Trophoblast cell (in vitro differentiated cells and primary cell): Measurements from ENCODE around the gene IHH.

Experiments used
- DNase-seq, 2 donors: peaks; one replicate each; pipeline ENCODE4 v3.0.0-alpha.2; 2016
- H2AFZ ChIP-seq: 2 replicates; pipeline ENCODE4 v1.6.1; 2013; ENCODE audit warnings: low read length, moderate library complexity, mild to moderate bottlenecking; ENCODE audit not compliant: insufficient read depth, poor library complexity
- H2AK5ac ChIP-seq: 2 replicates; pipeline ENCODE4 v1.6.1; 2013; ENCODE audit warnings: mild to moderate bottlenecking, low read length
- H2BK120ac ChIP-seq: 2 replicates; pipeline ENCODE4 v1.6.1; 2013; ENCODE audit warnings: low read length, mild to moderate bottlenecking, moderate library complexity; ENCODE audit not compliant: insufficient read depth, poor library complexity
- H2BK12ac ChIP-seq: 2 replicates; pipeline ENCODE4 v1.6.1; 2013; ENCODE audit warnings: mild to moderate bottlenecking, low read length, moderate library complexity
- H2BK5ac ChIP-seq: 2 replicates; pipeline ENCODE4 v1.6.1; 2013; ENCODE audit warnings: low read length, low read depth, moderate library complexity, mild to moderate bottlenecking; ENCODE audit not compliant: poor library complexity
- H3K14ac ChIP-seq: 2 replicates; pipeline ENCODE4 v1.6.1; 2013; ENCODE audit warnings: mild to moderate bottlenecking, low read length
- H3K18ac ChIP-seq: 2 replicates; pipeline ENCODE4 v1.6.1; 2013; ENCODE audit warnings: mild to moderate bottlenecking, low read length
- H3K23ac ChIP-seq: 2 replicates; pipeline ENCODE4 v1.6.1; 2013; ENCODE audit warnings: low read length
- H3K27ac ChIP-seq: 2 replicates; pipeline ENCODE4 v1.5.1; 2013; ENCODE audit warnings: low read depth, mild to moderate bottlenecking, inconsistent platforms, low read length, moderate library complexity
- H3K27me3 ChIP-seq: 2 replicates; pipeline ENCODE4 v1.6.1; 2013; ENCODE audit warnings: inconsistent platforms, mild to moderate bottlenecking, low read length, moderate library complexity; ENCODE audit not compliant: insufficient read depth
- H3K36me3 ChIP-seq, 2 experiments: 1 replicate in 1 of 2; 2 replicates in 1 of 2; pipeline ENCODE4 v1.6.1; 2013; ENCODE audit warnings: low read length in 2 of 2, mild to moderate bottlenecking in 2 of 2, moderate library complexity in 1 of 2; ENCODE audit not compliant: insufficient read depth in 2 of 2, control insufficient read depth in 1 of 2
- H3K4ac ChIP-seq: 2 replicates; pipeline ENCODE4 v1.6.1; 2013; ENCODE audit warnings: low read depth, mild to moderate bottlenecking, low read length, moderate library complexity
- H3K4me1 ChIP-seq, 2 experiments: 1 replicate in 1 of 2; 2 replicates in 1 of 2; pipeline ENCODE4 v1.6.1; 2013; ENCODE audit warnings: low read length in 2 of 2, mild to moderate bottlenecking in 2 of 2, moderate library complexity in 1 of 2; ENCODE audit not compliant: insufficient read depth in 2 of 2, control insufficient read depth in 1 of 2
- H3K4me2 ChIP-seq: 2 replicates; pipeline ENCODE4 v1.6.1; 2013; ENCODE audit warnings: inconsistent platforms, mild to moderate bottlenecking, low read length, moderate library complexity
- H3K4me3 ChIP-seq: 2 replicates; pipeline ENCODE4 v1.5.1; 2013; ENCODE audit warnings: mild to moderate bottlenecking, low read depth, low read length, inconsistent platforms
- H3K79me1 ChIP-seq: one replicate; pipeline ENCODE4 v1.6.1; 2013; ENCODE audit warnings: low read length
- H3K79me2 ChIP-seq: 2 replicates; pipeline ENCODE4 v1.6.1; 2013; ENCODE audit warnings: low read length, mild to moderate bottlenecking; ENCODE audit not compliant: control insufficient read depth, insufficient read depth, poor library complexity
- H3K9ac ChIP-seq: 2 replicates; pipeline ENCODE4 v1.6.1; 2013; ENCODE audit warnings: mild to moderate bottlenecking, low read length
- H3K9me3 ChIP-seq: 2 replicates; pipeline ENCODE4 v1.6.1; 2013; ENCODE audit warnings: low read depth, mild to moderate bottlenecking, control low read depth, inconsistent platforms, low read length; ENCODE audit not compliant: insufficient read depth
- H4K12ac ChIP-seq: 2 replicates; pipeline ENCODE4 v1.6.1; 2013; ENCODE audit warnings: low read depth, mild to moderate bottlenecking, low read length, moderate library complexity
- H4K8ac ChIP-seq: 2 replicates; pipeline ENCODE4 v1.6.1; 2013; ENCODE audit warnings: low read depth, mild to moderate bottlenecking, low read length, moderate library complexity
- H4K91ac ChIP-seq: one replicate; pipeline ENCODE4 v1.6.1; 2013; ENCODE audit warnings: low read depth, mild to moderate bottlenecking, low read length, moderate library complexity
- WGBS: extraction: QIAGEN DNeasy Blood & Tissue Kit; methylation state at CpG from one replicate; pipeline ENCODE4 v1.1.7; 2013; ENCODE audit warnings: missing lambda C conversion rate; ENCODE audit not compliant: insufficient read length, insufficient coverage; ENCODE audit errors: extremely low coverage; 5-methylcytosine and 5-hydroxymethylcytosine counted together

IHH gene

DNA sequence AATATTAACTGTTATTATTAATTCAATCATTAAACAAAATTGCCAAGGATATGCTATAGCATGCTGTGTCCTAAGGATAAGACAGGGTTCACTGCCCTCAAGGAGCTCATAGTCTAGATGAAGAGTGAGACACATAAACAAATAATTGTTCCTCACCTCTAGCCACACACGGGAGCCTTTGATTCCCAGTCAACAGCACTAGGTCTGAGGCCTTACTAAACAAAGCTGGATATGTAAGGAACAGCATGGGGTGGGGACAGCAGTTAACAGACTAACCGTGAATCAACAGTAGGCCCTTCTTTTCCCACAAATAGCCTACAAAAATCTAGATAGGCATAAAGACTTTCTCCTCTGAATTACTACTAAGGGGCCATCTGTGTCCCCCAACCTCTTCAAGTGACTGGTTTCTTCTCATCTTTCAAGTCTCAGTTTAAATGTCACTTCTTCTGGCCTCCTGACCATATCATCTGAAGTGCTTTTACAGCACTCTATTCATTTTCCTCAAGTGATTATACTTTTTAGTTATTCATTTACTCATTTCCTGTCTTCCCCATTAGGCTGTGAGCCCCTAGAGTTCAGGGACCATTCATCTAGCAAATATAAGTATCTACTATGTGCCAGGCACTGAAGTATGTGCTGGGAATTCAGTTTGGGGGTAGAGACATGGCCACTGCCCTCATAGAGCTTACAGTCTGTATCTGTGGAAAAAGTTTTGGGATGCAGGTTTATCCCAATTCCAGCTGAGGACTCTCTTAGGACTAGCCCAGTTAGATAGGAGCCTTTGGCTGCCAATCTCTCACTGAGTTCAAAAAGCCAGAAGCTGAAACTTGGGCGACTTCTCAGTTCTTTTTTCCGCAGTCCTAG, 29.9 kb upstream of the IHH start:
- Histone ChIP-seq H3K9me3 (peaks cover 2% of the 10 kb centered on the region), H3K14ac (no peak overlapping the region), H3K79me1 (no peaks in the 10 kb centered on the region), H3K27me3 (no peaks in the 10 kb centered on the region), H3K4me2 (no peak overlapping the region), H3K9ac (no peak overlapping the region), H2BK120ac (no peak overlapping the region), H3K4ac (no peak overlapping the region), H3K4me3 (no peak overlapping the region), H3K36me3 (no peaks in the 10 kb centered on the region), H4K8ac (no peak overlapping the region), H2BK5ac (no peak overlapping the region), H4K91ac (no peak overlapping the region), H2BK12ac (no peak overlapping the region), H2AFZ (no peak overlapping the region), H2AK5ac (no peak overlapping the region), H3K23ac (no peak overlapping the region), H3K4me1 (no peaks in the 10 kb centered on the region), H4K12ac (no peak overlapping the region), H3K79me2 (no peaks in the 10 kb centered on the region), H3K27ac (no peak overlapping the region), H3K18ac (no peak overlapping the region)
- WGBS, result no CpG with 5 or more reads among the region's 4 CpGs
- no peak for DNase-seq

DNA sequence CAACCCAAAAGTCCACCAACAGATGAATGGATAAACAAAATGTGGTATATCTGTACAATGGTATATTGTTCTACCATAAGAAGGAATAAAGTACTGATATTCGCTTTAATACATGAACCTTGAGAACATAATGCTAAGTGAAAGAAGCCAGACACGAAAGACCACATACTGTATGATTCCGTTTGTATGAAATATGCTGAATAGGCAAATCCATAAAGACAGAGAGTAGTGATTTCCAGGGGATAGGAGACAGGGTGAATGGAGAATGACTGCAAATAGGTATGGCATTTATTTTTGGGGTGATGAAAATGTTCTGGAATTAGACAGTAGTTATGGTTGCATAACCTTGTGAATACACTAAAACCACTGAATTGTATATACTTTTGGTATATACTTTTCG, 28.6 kb upstream of the IHH start:
- no peak overlapping the region for H2AFZ ChIP-seq
- no peak overlapping the region for H3K18ac ChIP-seq
- H2BK120ac ChIP-seq, result no peak overlapping the region
- no peaks in the 10 kb centered on the region for H3K79me1 ChIP-seq
- H3K36me3 ChIP-seq, result no peaks in the 10 kb centered on the region
- no peak overlapping the region for H4K8ac ChIP-seq
- no peak overlapping the region for H2BK5ac ChIP-seq
- H4K91ac ChIP-seq, result no peak overlapping the region
- H3K27ac ChIP-seq, result no peak overlapping the region
- no peak overlapping the region for H2AK5ac ChIP-seq
- H2BK12ac ChIP-seq, result no peak overlapping the region
- no peaks in the 10 kb centered on the region for H3K79me2 ChIP-seq
- H3K4ac ChIP-seq, result no peak overlapping the region
- H3K4me1 ChIP-seq, result no peaks in the 10 kb centered on the region
- no peak overlapping the region for H4K12ac ChIP-seq
- no CpG with 5 or more reads among the region's 4 CpGs for WGBS
- no peaks in the 10 kb centered on the region for H3K27me3 ChIP-seq
- no peak overlapping the region for H3K23ac ChIP-seq
- H3K4me3 ChIP-seq, result no peak overlapping the region
- no peak overlapping the region for H3K4me2 ChIP-seq
- H3K14ac ChIP-seq, result no peak overlapping the region
- H3K9ac ChIP-seq, result no peak overlapping the region
- no peak for DNase-seq
- peaks cover 2% of the 10 kb centered on the region for H3K9me3 ChIP-seq

GRCh38 chr2:219087848-219088247, 27.1 kb upstream of the IHH start:
- no peak overlapping the region for H3K18ac ChIP-seq

DNA sequence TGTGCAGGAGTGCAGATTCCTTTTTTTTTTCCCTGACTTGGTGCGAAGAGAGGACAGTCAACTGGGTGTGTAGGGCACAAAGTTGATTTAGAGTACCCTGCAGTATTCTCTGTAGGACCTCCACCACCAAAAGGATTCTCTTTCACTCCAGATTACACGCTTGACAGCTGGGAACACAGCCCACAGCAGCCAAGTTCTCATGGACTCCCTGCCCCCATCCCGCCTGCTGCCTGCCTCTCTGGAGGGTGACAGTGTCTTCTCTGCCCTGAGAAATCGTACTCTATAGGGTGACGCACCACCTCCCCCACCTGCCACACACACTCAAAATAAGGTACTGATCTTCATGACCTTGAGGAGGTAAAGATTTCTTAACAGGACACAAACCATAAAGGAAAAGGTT, 26.6 kb upstream of the IHH start:
- Histone ChIP-seq H4K12ac (no peak overlapping the region), H3K23ac (no peak overlapping the region), H3K9me3 (peaks cover 2% of the 10 kb centered on the region), H3K14ac (no peak overlapping the region), H3K9ac (no peak overlapping the region), H3K18ac (no peak overlapping the region), H3K27me3 (no peaks in the 10 kb centered on the region), H2AK5ac (no peak overlapping the region), H2AFZ (no peak overlapping the region), H3K36me3 (no peaks in the 10 kb centered on the region), H4K8ac (no peak overlapping the region), H3K4ac (no peak overlapping the region), H2BK12ac (no peak overlapping the region), H3K4me2 (no peak overlapping the region), H4K91ac (no peak overlapping the region), H3K79me2 (no peaks in the 10 kb centered on the region), H2BK120ac (no peak overlapping the region), H3K4me1 (no peaks in the 10 kb centered on the region), H3K4me3 (no peak overlapping the region), H3K79me1 (no peaks in the 10 kb centered on the region), H3K27ac (no peak overlapping the region), H2BK5ac (no peak overlapping the region)
- DNase-seq, result no peak
- WGBS, result no CpG with 5 or more reads among the region's 5 CpGs

More at GRCh38 chr2:219087848-219088247, 27.1 kb upstream of the IHH start:
- no peak overlapping the region for H3K4me2 ChIP-seq
- no peak for DNase-seq
- H4K8ac ChIP-seq, result no peak overlapping the region
- no peak overlapping the region for H3K9ac ChIP-seq
- H3K79me1 ChIP-seq, result no peaks in the 10 kb centered on the region
- no peak overlapping the region for H2BK120ac ChIP-seq
- no CpG with 5 or more reads among the region's 1 CpG for WGBS
- no peaks in the 10 kb centered on the region for H3K79me2 ChIP-seq
- no peak overlapping the region for H2AFZ ChIP-seq
- no peak overlapping the region for H3K27ac ChIP-seq
- no peaks in the 10 kb centered on the region for H3K36me3 ChIP-seq
- no peaks in the 10 kb centered on the region for H3K4me1 ChIP-seq
- H3K4ac ChIP-seq, result no peak overlapping the region
- H3K23ac ChIP-seq, result no peak overlapping the region
- H2BK5ac ChIP-seq, result no peak overlapping the region
- H3K4me3 ChIP-seq, result no peak overlapping the region
- H2AK5ac ChIP-seq, result no peak overlapping the region
- H4K12ac ChIP-seq, result no peak overlapping the region
- no peak overlapping the region for H3K14ac ChIP-seq
- H2BK12ac ChIP-seq, result no peak overlapping the region
- peaks cover 2% of the 10 kb centered on the region for H3K9me3 ChIP-seq
- no peak overlapping the region for H4K91ac ChIP-seq
- no peaks in the 10 kb centered on the region for H3K27me3 ChIP-seq
